ENCODE data around the gene OR2AE1. TPM values are rescaled to one million over a fixed set of nuclear protein-coding genes. Genes with fewer than 3 reads are reported as not detected.
A peak's percentile ranks its signal among the peaks of the same experiment; 100 is the strongest.

The OR2AE1 gene
- total and polyA plus RNA-seq, 8 donors = 0.13 to 0.94 (median 0.18) TPM; not detected in 5

DNA sequence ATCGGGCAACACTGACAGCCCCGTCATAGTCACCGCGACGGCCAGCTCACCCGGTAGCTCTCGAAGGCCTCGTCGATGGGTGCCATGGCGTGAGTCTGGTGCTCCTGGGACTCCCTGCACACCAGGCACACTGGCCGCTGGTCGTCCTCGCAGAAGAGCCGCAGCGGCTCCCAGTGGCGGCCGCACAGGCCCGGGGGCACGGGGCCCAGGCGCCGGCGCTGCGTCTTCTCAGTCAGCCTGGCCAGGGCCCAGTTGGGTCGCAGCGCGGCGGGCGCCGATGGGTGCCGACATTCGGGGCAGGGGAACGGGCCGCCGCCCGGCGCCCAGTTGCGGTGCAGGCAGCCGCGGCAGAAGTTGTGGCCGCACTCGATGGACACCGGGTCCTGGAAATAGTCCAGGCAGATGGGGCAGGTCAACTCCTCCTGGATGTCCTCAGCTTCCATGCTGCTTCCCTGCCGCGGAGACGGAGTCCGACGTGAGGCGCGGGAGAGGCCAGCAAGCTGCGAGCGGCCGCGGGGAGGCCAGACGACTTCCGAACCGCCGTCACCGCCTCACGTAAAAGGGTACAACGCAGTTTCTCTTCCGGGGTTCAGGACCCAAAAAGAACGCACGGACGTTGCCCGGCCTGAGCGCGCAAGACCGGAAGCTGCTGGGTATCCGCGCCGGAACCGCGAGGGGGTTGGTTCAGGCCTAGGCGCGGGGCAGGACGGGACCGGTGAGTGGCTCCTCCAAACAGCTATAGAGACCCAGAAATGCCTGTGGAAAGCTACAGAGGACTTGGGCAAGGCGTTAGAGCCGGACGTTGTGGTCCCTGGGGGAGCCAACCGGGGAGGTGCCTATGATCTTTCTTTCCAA lies 42.4 kb upstream of the OR2AE1 start, which contains the start of gene TRIM4:
Gene TRIM4, minus strand, starts transcription at position 572 of the 855 bp plus-strand sequence. Its CDS starts 129 bp downstream, at position 443.
- H3K4me3 ChIP-seq = peak within 1 kb of the TSS; percentile 78 to 92
- ATAC-seq (peak; percentile 100), DNase-seq (peak; percentile 83 to 97 (median 92))
- peak within 1 kb of the TSS; percentile 90 to 94 for H3K27ac ChIP-seq
- H3K27me3 ChIP-seq = no peaks in the 10 kb centered on the region
- peaks cover 22 to 31% of the 10 kb centered on the region in 2 donors for H3K4me1 ChIP-seq
- H3K36me3 ChIP-seq = peaks cover 0 to 26% of the 10 kb centered on the region in 2 donors
- intact Hi-C loops (cut with DNase I) = no loop called here
- H3K9me3 ChIP-seq = no peaks in the 10 kb centered on the region
- TF ChIP-seq, protein P1, sequence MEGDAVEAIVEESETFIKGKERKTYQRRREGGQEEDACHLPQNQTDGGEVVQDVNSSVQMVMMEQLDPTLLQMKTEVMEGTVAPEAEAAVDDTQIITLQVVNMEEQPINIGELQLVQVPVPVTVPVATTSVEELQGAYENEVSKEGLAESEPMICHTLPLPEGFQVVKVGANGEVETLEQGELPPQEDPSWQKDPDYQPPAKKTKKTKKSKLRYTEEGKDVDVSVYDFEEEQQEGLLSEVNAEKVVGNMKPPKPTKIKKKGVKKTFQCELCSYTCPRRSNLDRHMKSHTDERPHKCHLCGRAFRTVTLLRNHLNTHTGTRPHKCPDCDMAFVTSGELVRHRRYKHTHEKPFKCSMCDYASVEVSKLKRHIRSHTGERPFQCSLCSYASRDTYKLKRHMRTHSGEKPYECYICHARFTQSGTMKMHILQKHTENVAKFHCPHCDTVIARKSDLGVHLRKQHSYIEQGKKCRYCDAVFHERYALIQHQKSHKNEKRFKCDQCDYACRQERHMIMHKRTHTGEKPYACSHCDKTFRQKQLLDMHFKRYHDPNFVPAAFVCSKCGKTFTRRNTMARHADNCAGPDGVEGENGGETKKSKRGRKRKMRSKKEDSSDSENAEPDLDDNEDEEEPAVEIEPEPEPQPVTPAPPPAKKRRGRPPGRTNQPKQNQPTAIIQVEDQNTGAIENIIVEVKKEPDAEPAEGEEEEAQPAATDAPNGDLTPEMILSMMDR (IDR thresholded peaks at IDR 0.05) = no peak

DNA sequence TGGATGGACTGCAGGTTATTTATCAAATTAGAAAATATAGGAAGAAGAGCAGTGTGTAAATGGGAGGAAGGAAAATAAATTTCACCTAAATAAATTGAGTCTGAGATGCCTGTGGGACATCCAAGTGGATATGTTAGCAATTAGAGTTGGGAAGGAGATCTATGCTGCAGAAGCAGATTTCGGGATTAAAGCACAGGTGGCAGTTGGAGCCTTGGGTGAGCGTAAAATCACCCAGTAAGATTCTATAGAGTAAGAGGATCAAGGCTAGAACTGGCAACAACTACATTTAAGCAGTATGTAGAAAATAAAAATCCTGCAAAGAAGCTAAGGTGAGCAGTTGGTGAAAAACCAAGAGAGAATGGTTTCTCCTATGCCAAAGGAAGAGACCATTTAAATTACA lies 34.1 kb upstream of the OR2AE1 start:
- DNase-seq = no peak
- TF ChIP-seq, protein P1 (IDR thresholded peaks at IDR 0.05) = no peak
- intact Hi-C loops (cut with DNase I) = no loop called here

DNA sequence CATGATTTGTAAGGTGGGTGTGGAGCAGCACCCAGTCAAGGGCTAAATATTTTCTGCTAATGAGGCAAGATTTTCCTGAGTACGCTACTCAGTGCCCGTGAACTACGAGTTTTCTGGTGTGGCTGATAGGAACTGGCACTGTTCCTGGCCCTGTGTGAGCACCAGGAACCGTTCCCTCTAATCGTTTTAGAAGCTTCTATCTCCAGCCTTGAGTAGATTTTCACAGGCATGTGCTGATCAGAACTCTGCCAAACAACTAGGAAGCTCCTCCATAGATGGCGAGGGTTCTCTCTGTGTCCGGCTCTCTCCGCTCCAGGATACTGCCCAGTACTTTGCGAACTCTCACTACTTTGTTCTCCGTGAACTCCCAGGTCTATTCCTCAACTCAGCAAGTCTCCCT lies 24.7 kb upstream of the OR2AE1 start:
- Histone ChIP-seq H3K9me3 (no peaks in the 10 kb centered on the region), H3K27ac (no peak overlapping the region), H3K27me3 (no peaks in the 10 kb centered on the region), H3K4me1 (no peaks in the 10 kb centered on the region), H3K36me3 (peaks cover 0 to 91% of the 10 kb centered on the region in 2 donors), H3K4me3 (no peak overlapping the region)
- intact Hi-C loops (cut with DNase I) = no loop called here
- ATAC-seq = no peak
- no peak for DNase-seq
- TF ChIP-seq, protein P1 (IDR thresholded peaks at IDR 0.05) = no peak

More for the DNA sequence above, 34.1 kb upstream of the OR2AE1 start:
- Histone ChIP-seq H3K27ac (no peak overlapping the region), H3K27me3 (no peaks in the 10 kb centered on the region), H3K4me3 (no peak overlapping the region), H3K36me3 (peaks cover 0 to 57% of the 10 kb centered on the region in 2 donors), H3K9me3 (no peaks in the 10 kb centered on the region), H3K4me1 (peaks cover 0 to 20% of the 10 kb centered on the region in 2 donors)
- ATAC-seq = no peak

DNA sequence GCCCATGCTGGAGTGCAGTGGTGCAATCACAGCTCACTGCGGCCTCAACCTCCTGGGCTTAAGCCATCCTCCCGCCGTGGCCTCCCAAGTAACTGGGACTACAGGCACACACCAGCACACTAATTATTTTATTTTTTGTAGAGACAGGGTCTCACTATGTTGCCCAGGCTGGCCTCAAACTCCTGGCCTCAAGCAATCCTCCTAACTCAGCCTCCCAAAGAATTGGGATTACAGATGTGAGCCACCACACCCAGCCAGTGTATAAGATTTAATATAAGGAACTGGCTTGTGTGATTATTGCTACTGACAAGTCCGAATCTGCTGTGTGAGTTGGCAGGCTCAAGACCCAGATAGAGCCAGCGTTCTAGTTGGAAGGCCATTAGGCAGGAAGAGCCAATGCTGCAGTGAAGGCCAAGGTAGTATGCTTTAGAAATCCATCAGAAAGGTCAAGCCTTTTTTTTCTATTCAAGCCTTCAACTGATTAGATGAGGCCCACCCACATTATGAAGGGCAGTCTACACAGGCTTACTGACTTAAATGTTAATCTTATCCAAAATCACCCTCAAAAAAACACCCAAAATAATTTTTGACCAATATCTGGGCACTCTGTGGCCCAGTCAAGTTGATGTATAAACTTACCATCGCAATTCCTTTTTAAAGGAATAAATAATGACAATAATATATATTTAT lies 23.1 kb upstream of the OR2AE1 start:
- Histone ChIP-seq H3K9me3 (no peaks in the 10 kb centered on the region), H3K4me3 (no peak overlapping the region), H3K4me1 (no peaks in the 10 kb centered on the region), H3K27me3 (no peaks in the 10 kb centered on the region), H3K36me3 (peaks cover 0 to 75% of the 10 kb centered on the region in 2 donors), H3K27ac (no peak overlapping the region)
- no peak for DNase-seq
- TF ChIP-seq, protein P1 (IDR thresholded peaks at IDR 0.05) = no peak
- no peak for ATAC-seq
- intact Hi-C loops (cut with DNase I) = no loop called here

DNA sequence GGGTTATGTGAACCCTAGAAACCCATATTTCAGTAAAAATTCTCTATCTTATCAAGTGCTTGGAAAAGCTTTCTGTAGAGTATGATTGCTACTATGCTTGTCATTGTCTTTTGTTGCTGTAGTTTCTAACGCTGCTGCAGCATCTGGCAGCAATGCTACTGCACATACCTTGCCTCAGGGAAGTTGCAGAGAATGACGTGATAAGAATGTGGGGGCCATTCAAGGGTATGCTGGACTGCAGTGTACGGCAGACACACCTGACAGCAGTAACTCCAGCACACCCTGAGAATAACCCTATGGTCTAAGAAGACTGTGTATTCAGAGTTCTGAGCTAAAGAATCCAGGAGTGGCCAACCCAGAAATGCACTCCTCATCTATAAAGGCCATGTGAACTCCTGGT lies 22.0 kb upstream of the OR2AE1 start:
- H3K27me3 ChIP-seq = no peaks in the 10 kb centered on the region
- no peaks in the 10 kb centered on the region for H3K4me1 ChIP-seq
- no peak for ATAC-seq
- no peak for DNase-seq
- TF ChIP-seq, protein P1 (IDR thresholded peaks at IDR 0.05) = no peak
- intact Hi-C loops (cut with DNase I) = no loop called here
- peaks cover 0 to 65% of the 10 kb centered on the region in 2 donors for H3K36me3 ChIP-seq
- no peak overlapping the region for H3K4me3 ChIP-seq
- H3K27ac ChIP-seq = no peak overlapping the region
- H3K9me3 ChIP-seq = no peaks in the 10 kb centered on the region

Measured in left lung (tissue), 10 donors.